Measurements from ENCODE around the gene MYO18B. TPM values are rescaled to one million over a fixed set of nuclear protein-coding genes. Genes with fewer than 3 reads are reported as not detected.

MYO18B gene
- total RNA-seq, 1 experiment from 2014 or later = 0.05 TPM

GRCh38 chr22:25900880-25901279 is 158.9 kb downstream of the MYO18B start:
- Histone ChIP-seq H3K36me3 (ENCODE audit: control insufficient read depth in 1 of 2, insufficient read depth in 2 of 2, low read length in 2 of 2) (no peaks in the 10 kb centered on the region), H3K79me2 (ENCODE audit: insufficient read depth, low read length) (no peaks in the 10 kb centered on the region), H4K20me1 (ENCODE audit: insufficient read depth) (no peaks in the 10 kb centered on the region), H2AFZ (ENCODE audit: low read depth, low read length, poor library complexity, severe bottlenecking) (no peak overlapping the region), H3K4me1 (ENCODE audit: control insufficient read depth in 1 of 2, insufficient read depth in 2 of 2, low read length in 2 of 2) (no peaks in the 10 kb centered on the region), H3K27ac (ENCODE audit: low read depth, low read length) (no peak overlapping the region), H3K27me3 (ENCODE audit: insufficient read depth, low read length) (peaks cover 14% of the 10 kb centered on the region), H3K9me2 (ENCODE audit: insufficient read depth) (no peaks in the 10 kb centered on the region), H3K9me3 (ENCODE audit: control insufficient read depth in 1 of 2, insufficient read depth in 1 of 2, low read depth in 1 of 2, low read length in 2 of 2) (no peaks in the 10 kb centered on the region), H3K4me2 (ENCODE audit: low read length) (no peak overlapping the region), H3K9ac (ENCODE audit: low read length) (no peak overlapping the region), H3K4me3 (replicated peaks in 1 of 2; ENCODE audit: low read depth in 1 of 2, low read length in 2 of 2) (no peak overlapping the region)
- ChIA-PET POLR2A (no interaction called here), CTCF (no interaction called here), RAD21 (ENCODE audit: low non-redundant PET in 1 of 2, low total read pairs in 2 of 2, uncharacterized antibody in 2 of 2, unreplicated experiment in 2 of 2) (no interaction called here)
- ATAC-seq (no peak), DNase-seq (ENCODE audit: low read depth, low spot score) (no peak)
- intact Hi-C loops (cut with micrococcal nuclease) = no loop called here
- TF ChIP-seq JUND (IDR thresholded peaks at IDR 0.05) (no peak), ZNF274 (IDR thresholded peaks at IDR 0.05; ENCODE audit: low read depth, low read length) (no peak), SP1 (IDR thresholded peaks at IDR 0.05; ENCODE audit: low read depth) (no peak), YY1 (IDR thresholded peaks at IDR 0.05; ENCODE audit: extremely low read depth, insufficient replicate concordance, low read depth, low read length) (no peak), POLR2A (IDR thresholded peaks at IDR 0.05; ENCODE audit: borderline replicate concordance, extremely low read depth, insufficient read depth, insufficient read length) (no peak), ATF3 (IDR thresholded peaks at IDR 0.05) (no peak), EZH2 (IDR thresholded peaks at IDR 0.05) (no peak), FOSL1 (IDR thresholded peaks at IDR 0.05; ENCODE audit: low read depth) (no peak), EGR1 (IDR thresholded peaks at IDR 0.05; ENCODE audit: low read depth) (no peak), EZH2phosphoT487 (IDR thresholded peaks at IDR 0.05; ENCODE audit: borderline replicate concordance) (no peak), RAD21 (IDR thresholded peaks at IDR 0.05; ENCODE audit: low read depth) (no peak), ZFX (IDR thresholded peaks at IDR 0.05) (no peak), SIN3A (IDR thresholded peaks at IDR 0.05; ENCODE audit: low read depth) (no peak), TCF7L2 (IDR thresholded peaks at IDR 0.05; ENCODE audit: borderline replicate concordance, extremely low read depth, insufficient read depth, insufficient read length) (no peak)
- TF ChIP-seq, protein P1, sequence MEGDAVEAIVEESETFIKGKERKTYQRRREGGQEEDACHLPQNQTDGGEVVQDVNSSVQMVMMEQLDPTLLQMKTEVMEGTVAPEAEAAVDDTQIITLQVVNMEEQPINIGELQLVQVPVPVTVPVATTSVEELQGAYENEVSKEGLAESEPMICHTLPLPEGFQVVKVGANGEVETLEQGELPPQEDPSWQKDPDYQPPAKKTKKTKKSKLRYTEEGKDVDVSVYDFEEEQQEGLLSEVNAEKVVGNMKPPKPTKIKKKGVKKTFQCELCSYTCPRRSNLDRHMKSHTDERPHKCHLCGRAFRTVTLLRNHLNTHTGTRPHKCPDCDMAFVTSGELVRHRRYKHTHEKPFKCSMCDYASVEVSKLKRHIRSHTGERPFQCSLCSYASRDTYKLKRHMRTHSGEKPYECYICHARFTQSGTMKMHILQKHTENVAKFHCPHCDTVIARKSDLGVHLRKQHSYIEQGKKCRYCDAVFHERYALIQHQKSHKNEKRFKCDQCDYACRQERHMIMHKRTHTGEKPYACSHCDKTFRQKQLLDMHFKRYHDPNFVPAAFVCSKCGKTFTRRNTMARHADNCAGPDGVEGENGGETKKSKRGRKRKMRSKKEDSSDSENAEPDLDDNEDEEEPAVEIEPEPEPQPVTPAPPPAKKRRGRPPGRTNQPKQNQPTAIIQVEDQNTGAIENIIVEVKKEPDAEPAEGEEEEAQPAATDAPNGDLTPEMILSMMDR (IDR thresholded peaks at IDR 0.05 in 2 of 3, conservative IDR thresholded peaks at IDR 0.05 in 1 of 3; ENCODE audit: borderline replicate concordance in 1 of 3, insufficient read depth in 1 of 3, low read depth in 2 of 3, low read length in 2 of 3) = no peak
- TF ChIP-seq, protein P2, sequence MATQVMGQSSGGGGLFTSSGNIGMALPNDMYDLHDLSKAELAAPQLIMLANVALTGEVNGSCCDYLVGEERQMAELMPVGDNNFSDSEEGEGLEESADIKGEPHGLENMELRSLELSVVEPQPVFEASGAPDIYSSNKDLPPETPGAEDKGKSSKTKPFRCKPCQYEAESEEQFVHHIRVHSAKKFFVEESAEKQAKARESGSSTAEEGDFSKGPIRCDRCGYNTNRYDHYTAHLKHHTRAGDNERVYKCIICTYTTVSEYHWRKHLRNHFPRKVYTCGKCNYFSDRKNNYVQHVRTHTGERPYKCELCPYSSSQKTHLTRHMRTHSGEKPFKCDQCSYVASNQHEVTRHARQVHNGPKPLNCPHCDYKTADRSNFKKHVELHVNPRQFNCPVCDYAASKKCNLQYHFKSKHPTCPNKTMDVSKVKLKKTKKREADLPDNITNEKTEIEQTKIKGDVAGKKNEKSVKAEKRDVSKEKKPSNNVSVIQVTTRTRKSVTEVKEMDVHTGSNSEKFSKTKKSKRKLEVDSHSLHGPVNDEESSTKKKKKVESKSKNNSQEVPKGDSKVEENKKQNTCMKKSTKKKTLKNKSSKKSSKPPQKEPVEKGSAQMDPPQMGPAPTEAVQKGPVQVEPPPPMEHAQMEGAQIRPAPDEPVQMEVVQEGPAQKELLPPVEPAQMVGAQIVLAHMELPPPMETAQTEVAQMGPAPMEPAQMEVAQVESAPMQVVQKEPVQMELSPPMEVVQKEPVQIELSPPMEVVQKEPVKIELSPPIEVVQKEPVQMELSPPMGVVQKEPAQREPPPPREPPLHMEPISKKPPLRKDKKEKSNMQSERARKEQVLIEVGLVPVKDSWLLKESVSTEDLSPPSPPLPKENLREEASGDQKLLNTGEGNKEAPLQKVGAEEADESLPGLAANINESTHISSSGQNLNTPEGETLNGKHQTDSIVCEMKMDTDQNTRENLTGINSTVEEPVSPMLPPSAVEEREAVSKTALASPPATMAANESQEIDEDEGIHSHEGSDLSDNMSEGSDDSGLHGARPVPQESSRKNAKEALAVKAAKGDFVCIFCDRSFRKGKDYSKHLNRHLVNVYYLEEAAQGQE (IDR thresholded peaks at IDR 0.05; ENCODE audit: low read depth) = no peak
- TF ChIP-seq, protein P3, sequence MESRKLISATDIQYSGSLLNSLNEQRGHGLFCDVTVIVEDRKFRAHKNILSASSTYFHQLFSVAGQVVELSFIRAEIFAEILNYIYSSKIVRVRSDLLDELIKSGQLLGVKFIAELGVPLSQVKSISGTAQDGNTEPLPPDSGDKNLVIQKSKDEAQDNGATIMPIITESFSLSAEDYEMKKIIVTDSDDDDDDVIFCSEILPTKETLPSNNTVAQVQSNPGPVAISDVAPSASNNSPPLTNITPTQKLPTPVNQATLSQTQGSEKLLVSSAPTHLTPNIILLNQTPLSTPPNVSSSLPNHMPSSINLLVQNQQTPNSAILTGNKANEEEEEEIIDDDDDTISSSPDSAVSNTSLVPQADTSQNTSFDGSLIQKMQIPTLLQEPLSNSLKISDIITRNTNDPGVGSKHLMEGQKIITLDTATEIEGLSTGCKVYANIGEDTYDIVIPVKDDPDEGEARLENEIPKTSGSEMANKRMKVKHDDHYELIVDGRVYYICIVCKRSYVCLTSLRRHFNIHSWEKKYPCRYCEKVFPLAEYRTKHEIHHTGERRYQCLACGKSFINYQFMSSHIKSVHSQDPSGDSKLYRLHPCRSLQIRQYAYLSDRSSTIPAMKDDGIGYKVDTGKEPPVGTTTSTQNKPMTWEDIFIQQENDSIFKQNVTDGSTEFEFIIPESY (IDR thresholded peaks at IDR 0.05; ENCODE audit: extremely low read depth, insufficient replicate concordance, low read length) = no peak
- TF ChIP-seq, protein P4, sequence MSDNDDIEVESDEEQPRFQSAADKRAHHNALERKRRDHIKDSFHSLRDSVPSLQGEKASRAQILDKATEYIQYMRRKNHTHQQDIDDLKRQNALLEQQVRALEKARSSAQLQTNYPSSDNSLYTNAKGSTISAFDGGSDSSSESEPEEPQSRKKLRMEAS (IDR thresholded peaks at IDR 0.05) = no peak
- no TSS peak for BruUV-seq (replicated peaks)
